Smooth muscle cell of the brain vasculature (primary cell): Measurements from ENCODE around the gene THSD4.
"Not testable (repeated sequence)": the region's sequence is repeated elsewhere in the genome, so short reads cannot be mapped to it uniquely, and the experiment has no call there.

Experiments
- DNase-seq: peaks from one replicate; pipeline ENCODE4 v3.0.0-alpha.2; 2012; ENCODE audit warnings: low read depth, low spot score

THSD4 gene

GRCh38 chr15:71291723-71292122, 176.5 kb downstream of the THSD4 start:
- no peak for DNase-seq

GRCh38 chr15:71293723-71294122, 178.5 kb downstream of the THSD4 start:
- DNase-seq: no peak

GRCh38 chr15:71294251-71294910, 179.1 kb downstream of the THSD4 start:
- DNase-seq: no peak

- DNase-seq: no peak
These were observed 179.8 kb downstream of the THSD4 start for GRCh38 chr15:71294911-71295602.

- no peak for DNase-seq
These were observed 180.5 kb downstream of the THSD4 start for GRCh38 chr15:71295603-71296314.

GRCh38 chr15:71296315-71296679, 181.0 kb downstream of the THSD4 start:
- no peak for DNase-seq

GRCh38 chr15:71301958-71302621, 186.8 kb downstream of the THSD4 start:
- no peak for DNase-seq

GRCh38 chr15:71302861-71303410, 187.7 kb downstream of the THSD4 start:
- no peak for DNase-seq

GRCh38 chr15:71303977-71304376, 188.7 kb downstream of the THSD4 start:
- DNase-seq: no peak

- no peak for DNase-seq
These were observed 189.4 kb downstream of the THSD4 start for GRCh38 chr15:71304681-71305080.

- no peak for DNase-seq
These were observed 191.3 kb downstream of the THSD4 start for GRCh38 chr15:71306538-71306937.

- DNase-seq: no peak
These were observed 197.0 kb downstream of the THSD4 start for GRCh38 chr15:71312194-71312708.

GRCh38 chr15:71312731-71313460, 197.6 kb downstream of the THSD4 start:
- no peak for DNase-seq

GRCh38 chr15:71313806-71314205, 198.5 kb downstream of the THSD4 start:
- no peak for DNase-seq

GRCh38 chr15:71314956-71315537, 199.8 kb downstream of the THSD4 start:
- no peak for DNase-seq

- DNase-seq: no peak
These were observed 201.6 kb downstream of the THSD4 start for GRCh38 chr15:71316911-71317310.

GRCh38 chr15:71319424-71319823, 204.2 kb downstream of the THSD4 start:
- DNase-seq: not testable (repeated sequence)

- DNase-seq: no peak
These were observed 204.7 kb downstream of the THSD4 start for GRCh38 chr15:71319935-71320334.

- DNase-seq: no peak
These were observed 207.8 kb downstream of the THSD4 start for GRCh38 chr15:71323082-71323481.

- DNase-seq: no peak
These were observed 208.3 kb downstream of the THSD4 start for GRCh38 chr15:71323584-71323983.

- no peak for DNase-seq
These were observed 210.2 kb downstream of the THSD4 start for GRCh38 chr15:71325481-71325880.
